A673 (cell line): ENCODE results near the gene MYO19. TPM values are rescaled to one million over a fixed set of nuclear protein-coding genes. Genes with fewer than 3 reads are reported as not detected.
"Not testable (repeated sequence)": the region's sequence is repeated elsewhere in the genome, so short reads cannot be mapped to it uniquely, and the experiment has no call there.

Source experiments
- BruUV-seq: library from RNA; stranded (reverse); fragments of 400-500 nt; replicated peaks from 2 replicates; lab custom pipeline; 2021; lab: Mats Ljungman, UMichigan
- CTCF ChIA-PET: fragments of 300-600 bp; sonication (Branson Sonifier 250); formaldehyde crosslinking; loops from one replicate; lab custom pipeline; 2022; ENCODE audit warnings: antibody characterized with exemption; lab: Charles Lee
- POLR2A ChIA-PET: fragments of 300-600 bp; sonication (Branson Sonifier 250); formaldehyde crosslinking; loops from one replicate; lab custom pipeline; 2022; ENCODE audit warnings: antibody characterized with exemption; ENCODE audit not compliant: low non-redundant PET; lab: Charles Lee
- DNase-seq: peaks from one replicate; pipeline ENCODE4 v3.0.0-alpha.2; 2015; ENCODE audit warnings: low spot score
- H3K27ac ChIP-seq: fragments of 200-600 bp; sonication (generic); 2 replicates; pipeline ENCODE4 v1.5.1; 2016; ENCODE audit warnings: mixed run types, low read depth, mild to moderate bottlenecking, mixed read lengths, antibody characterized with exemption, low read length; ENCODE audit not compliant: poor library complexity, severe bottlenecking
- H3K27me3 ChIP-seq: fragments of 200-600 bp; sonication (generic); replicated peaks from 2 replicates; pipeline ENCODE4 v1.6.1; 2017; ENCODE audit warnings: mixed run types, low read depth, mild to moderate bottlenecking, mixed read lengths, antibody characterized with exemption, low read length; ENCODE audit not compliant: insufficient read depth, poor library complexity
- H3K36me3 ChIP-seq: fragments of 200-600 bp; sonication (generic); 2 replicates; pipeline ENCODE4 v1.6.1; 2016; ENCODE audit warnings: mixed run types, mild to moderate bottlenecking, mixed read lengths, antibody characterized with exemption, low read length; ENCODE audit not compliant: insufficient read depth, poor library complexity, severe bottlenecking
- H3K4me1 ChIP-seq: fragments of 200-600 bp; sonication (generic); 2 replicates; pipeline ENCODE4 v1.6.1; 2017; ENCODE audit warnings: mixed run types, mild to moderate bottlenecking, mixed read lengths, antibody characterized with exemption, low read length; ENCODE audit not compliant: insufficient read depth, poor library complexity, severe bottlenecking
- H3K4me3 ChIP-seq: fragments of 200-600 bp; sonication (generic); 2 replicates; pipeline ENCODE4 v1.5.1; 2016; ENCODE audit warnings: low read depth, mixed run types, mild to moderate bottlenecking, mixed read lengths, low read length; ENCODE audit not compliant: poor library complexity, severe bottlenecking
- H3K9me3 ChIP-seq: fragments of 200-600 bp; sonication (generic); 2 replicates; pipeline ENCODE4 v1.6.1; 2016; ENCODE audit warnings: mixed run types, low read depth, mild to moderate bottlenecking, mixed read lengths, antibody characterized with exemption, low read length; ENCODE audit not compliant: poor library complexity, severe bottlenecking
- CTCF ChIP-seq: fragments of 300-800, 200-600 bp; sonication (generic); conservative IDR thresholded peaks from 2 replicates; pipeline ENCODE4 v1.5.1; 2017; ENCODE audit warnings: low read depth, mild to moderate bottlenecking, antibody characterized with exemption, low read length, moderate library complexity, mixed read lengths
- EZH2 ChIP-seq: fragments of 200-600 bp; sonication (generic); IDR thresholded peaks from 2 replicates; pipeline ENCODE4 v1.6.1; 2017; ENCODE audit warnings: borderline replicate concordance, low read depth, mild to moderate bottlenecking, mixed read lengths, antibody characterized with exemption, low read length; ENCODE audit not compliant: poor library complexity, severe bottlenecking
- intact Hi-C: fragments of 100-400 bp; cut with micrococcal nuclease; formaldehyde crosslinking; loops from one replicate; pipeline ENCODE4 v1.10.0; 2022; ENCODE audit not compliant: unreplicated experiment
- total RNA-seq: library from RNA; stranded (reverse); gene quantifications from 2 replicates; pipeline ENCODE4 v1.2.3, GENCODE V29; 2021

Gene MYO19
- total RNA-seq, 1 experiment from 2014 or later, result 53.0 TPM

- H3K9me3 ChIP-seq, result no peaks in the 10 kb centered on the region
- BruUV-seq, result no TSS peak
Observed at GRCh38 chr17:36510636-36511035, 24.0 kb downstream of the MYO19 start.

GRCh38 chr17:36509272-36509985, 25.2 kb downstream of the MYO19 start:
- BruUV-seq, result no TSS peak
- H3K36me3 ChIP-seq, result no peaks in the 10 kb centered on the region

More at GRCh38 chr17:36510636-36511035, 24.0 kb downstream of the MYO19 start:
- no peak overlapping the region for H3K4me3 ChIP-seq
- DNase-seq, result no peak
- H3K27ac ChIP-seq, result no peak overlapping the region
- no peaks in the 10 kb centered on the region for H3K36me3 ChIP-seq
- no peaks in the 10 kb centered on the region for H3K27me3 ChIP-seq
- CTCF ChIA-PET, result no interaction called here
- H3K4me1 ChIP-seq, result no peaks in the 10 kb centered on the region
- intact Hi-C loops, result no loop called here
- POLR2A ChIA-PET, result no interaction called here
- no peak for TF ChIP-seq EZH2
- no peak for TF ChIP-seq CTCF

GRCh38 chr17:36508439-36508838, 26.2 kb downstream of the MYO19 start:
- H3K4me3 ChIP-seq, H3K27ac ChIP-seq, CTCF ChIA-PET, POLR2A ChIA-PET, intact Hi-C loops, H3K4me1 ChIP-seq, DNase-seq, H3K27me3 ChIP-seq, BruUV-seq, H3K9me3 ChIP-seq, H3K36me3 ChIP-seq: not testable (repeated sequence)

More at GRCh38 chr17:36509272-36509985, 25.2 kb downstream of the MYO19 start:
- Histone ChIP-seq H3K4me1 (no peaks in the 10 kb centered on the region), H3K27me3 (no peaks in the 10 kb centered on the region), H3K9me3 (no peaks in the 10 kb centered on the region), H3K27ac (no peak overlapping the region), H3K4me3 (no peak overlapping the region)
- no peak for DNase-seq
- TF ChIP-seq EZH2, result no peak
- no peak for TF ChIP-seq CTCF
- intact Hi-C loops, result no loop called here
- CTCF ChIA-PET, result no interaction called here
- POLR2A ChIA-PET, result no interaction called here

GRCh38 chr17:36507266-36507665, 27.4 kb downstream of the MYO19 start:
- Histone ChIP-seq H3K36me3 (no peaks in the 10 kb centered on the region), H3K4me3 (no peak overlapping the region), H3K4me1 (no peaks in the 10 kb centered on the region), H3K27me3 (no peaks in the 10 kb centered on the region), H3K9me3 (no peaks in the 10 kb centered on the region), H3K27ac (no peak overlapping the region)
- TF ChIP-seq CTCF (no peak), EZH2 (no peak)
- no TSS peak for BruUV-seq
- CTCF ChIA-PET, result no interaction called here
- POLR2A ChIA-PET, result no interaction called here
- intact Hi-C loops, result no loop called here
- no peak for DNase-seq
